ENCODE results near the gene RIT2. TPM values are rescaled to one million over a fixed set of nuclear protein-coding genes. Genes with fewer than 3 reads are reported as not detected.

The RIT2 gene
- total and polyA plus RNA-seq, 10 donors = not detected

DNA sequence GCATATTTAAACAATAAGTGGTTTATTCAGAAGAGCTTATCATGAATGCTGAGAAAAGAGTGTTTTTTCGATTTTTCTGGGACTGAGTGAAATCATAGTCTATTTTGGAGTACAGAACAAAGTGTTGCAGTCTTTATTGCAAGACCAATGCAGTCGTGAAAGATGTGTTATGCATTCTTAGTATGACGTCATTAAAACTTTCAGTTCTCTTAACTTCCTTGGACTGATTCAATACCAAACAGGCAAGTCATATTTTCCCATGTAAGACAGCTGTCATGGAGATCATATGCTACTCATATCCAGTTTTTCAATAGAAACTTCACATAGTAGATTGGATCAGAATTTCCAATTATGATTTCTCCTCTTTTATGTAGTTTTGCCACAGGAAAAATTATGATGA lies 92.6 kb downstream of the RIT2 start:
- 54 to 74% (median 66%) methylated on average over 3 of the region's 3 CpGs for WGBS, 5 donors
- H3K27ac ChIP-seq = no peak overlapping the region
- no peaks in the 10 kb centered on the region for H3K27me3 ChIP-seq (replicated peaks in 1 of 7)
- DNase-seq = no peak
- no peaks in the 10 kb centered on the region for H3K36me3 ChIP-seq
- H3K4me3 ChIP-seq = no peak overlapping the region
- no peaks in the 10 kb centered on the region for H3K9me3 ChIP-seq
- no peak for TF ChIP-seq POLR2A (IDR thresholded peaks at IDR 0.05)
- TF ChIP-seq POLR2AphosphoS5 (IDR thresholded peaks at IDR 0.05) = no peak
- TF ChIP-seq, protein P1, sequence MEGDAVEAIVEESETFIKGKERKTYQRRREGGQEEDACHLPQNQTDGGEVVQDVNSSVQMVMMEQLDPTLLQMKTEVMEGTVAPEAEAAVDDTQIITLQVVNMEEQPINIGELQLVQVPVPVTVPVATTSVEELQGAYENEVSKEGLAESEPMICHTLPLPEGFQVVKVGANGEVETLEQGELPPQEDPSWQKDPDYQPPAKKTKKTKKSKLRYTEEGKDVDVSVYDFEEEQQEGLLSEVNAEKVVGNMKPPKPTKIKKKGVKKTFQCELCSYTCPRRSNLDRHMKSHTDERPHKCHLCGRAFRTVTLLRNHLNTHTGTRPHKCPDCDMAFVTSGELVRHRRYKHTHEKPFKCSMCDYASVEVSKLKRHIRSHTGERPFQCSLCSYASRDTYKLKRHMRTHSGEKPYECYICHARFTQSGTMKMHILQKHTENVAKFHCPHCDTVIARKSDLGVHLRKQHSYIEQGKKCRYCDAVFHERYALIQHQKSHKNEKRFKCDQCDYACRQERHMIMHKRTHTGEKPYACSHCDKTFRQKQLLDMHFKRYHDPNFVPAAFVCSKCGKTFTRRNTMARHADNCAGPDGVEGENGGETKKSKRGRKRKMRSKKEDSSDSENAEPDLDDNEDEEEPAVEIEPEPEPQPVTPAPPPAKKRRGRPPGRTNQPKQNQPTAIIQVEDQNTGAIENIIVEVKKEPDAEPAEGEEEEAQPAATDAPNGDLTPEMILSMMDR (IDR thresholded peaks at IDR 0.05 in 8 of 11, conservative IDR thresholded peaks at IDR 0.05 in 3 of 11) = no peak
- no peaks in the 10 kb centered on the region for H3K4me1 ChIP-seq
- intact Hi-C loops (cut with DNase I; ENCODE audit: low total_unique reads) = no loop called here

DNA sequence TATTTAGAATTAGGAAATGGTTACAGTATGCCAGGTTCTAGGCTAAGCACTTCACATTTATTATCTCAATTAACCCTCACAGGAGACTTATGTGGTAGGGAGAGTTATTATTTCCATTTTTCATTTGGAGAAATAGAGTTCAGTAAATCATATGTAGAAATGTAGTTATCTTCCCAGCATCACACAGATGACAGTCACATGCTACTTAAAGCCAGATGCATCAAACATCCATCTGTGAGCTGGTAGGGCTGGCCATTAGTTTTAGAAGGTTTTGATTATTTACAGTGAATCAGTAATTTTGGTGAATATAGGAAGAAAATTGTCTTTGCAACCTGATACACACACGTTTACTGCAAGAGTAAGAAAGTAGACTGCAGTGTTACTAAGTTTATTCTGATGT lies 97.9 kb downstream of the RIT2 start:
- Histone ChIP-seq H3K9me3 (no peaks in the 10 kb centered on the region), H3K27me3 (replicated peaks in 1 of 7) (no peaks in the 10 kb centered on the region), H3K36me3 (no peaks in the 10 kb centered on the region), H3K4me3 (no peak overlapping the region), H3K27ac (no peak overlapping the region), H3K4me1 (no peaks in the 10 kb centered on the region)
- WGBS, 5 donors = 59 to 82% (median 68%) methylated on average over 1 of the region's 1 CpG
- intact Hi-C loops (cut with DNase I; ENCODE audit: low total_unique reads) = no loop called here
- no peak for TF ChIP-seq POLR2A (IDR thresholded peaks at IDR 0.05)
- TF ChIP-seq, protein P1 (IDR thresholded peaks at IDR 0.05 in 8 of 11, conservative IDR thresholded peaks at IDR 0.05 in 3 of 11) = no peak
- no peak for TF ChIP-seq POLR2AphosphoS5 (IDR thresholded peaks at IDR 0.05)
- no peak for DNase-seq

DNA sequence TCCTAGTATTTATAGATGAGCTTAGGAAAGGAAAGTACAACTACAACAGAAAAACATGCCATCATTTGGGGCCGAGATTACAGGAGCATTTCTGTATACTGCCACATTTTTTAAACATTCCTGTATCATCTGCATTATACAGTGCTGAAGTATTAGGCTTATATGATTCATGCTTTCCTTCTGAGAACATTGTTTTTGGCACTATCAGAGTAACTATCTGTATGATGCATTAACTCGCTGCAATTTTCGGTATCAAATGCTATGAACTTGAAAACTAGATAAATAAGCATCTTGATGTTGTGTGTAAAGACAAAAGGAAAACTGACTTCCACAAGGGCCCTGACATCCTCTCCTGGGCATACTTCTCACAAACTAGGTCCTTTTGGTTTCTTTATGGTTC lies 102.0 kb downstream of the RIT2 start:
- WGBS, 5 donors = 80 to 94% (median 92%) methylated on average over 3 of the region's 3 CpGs
- no peak overlapping the region for H3K4me3 ChIP-seq
- H3K9me3 ChIP-seq = no peaks in the 10 kb centered on the region
- no peaks in the 10 kb centered on the region for H3K27me3 ChIP-seq (replicated peaks in 1 of 7)
- no peak overlapping the region for H3K27ac ChIP-seq
- DNase-seq = no peak
- intact Hi-C loops (cut with DNase I; ENCODE audit: low total_unique reads) = no loop called here
- H3K4me1 ChIP-seq = no peaks in the 10 kb centered on the region
- TF ChIP-seq POLR2AphosphoS5 (IDR thresholded peaks at IDR 0.05) = no peak
- no peak for TF ChIP-seq POLR2A (IDR thresholded peaks at IDR 0.05)
- TF ChIP-seq, protein P1 (IDR thresholded peaks at IDR 0.05 in 8 of 11, conservative IDR thresholded peaks at IDR 0.05 in 3 of 11) = no peak
- H3K36me3 ChIP-seq = no peaks in the 10 kb centered on the region

DNA sequence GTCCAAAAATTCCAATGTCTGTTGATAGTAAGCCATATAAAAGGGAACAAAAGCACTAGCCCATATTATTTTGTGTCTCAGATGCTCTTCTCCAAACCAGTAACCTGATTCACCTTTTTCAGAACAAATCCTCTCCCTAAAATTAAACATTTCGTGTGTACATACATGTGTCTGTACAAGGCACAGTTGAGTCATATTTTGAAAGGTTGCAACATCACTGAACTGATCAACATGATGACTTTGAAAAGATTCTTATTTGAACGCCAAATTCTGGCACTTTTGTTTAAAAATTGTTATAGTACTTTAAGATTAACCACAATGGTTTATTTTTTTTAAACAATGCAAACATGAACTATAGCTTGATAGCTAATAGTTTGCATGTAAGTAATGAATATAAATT lies 102.5 kb downstream of the RIT2 start:
- TF ChIP-seq POLR2A (IDR thresholded peaks at IDR 0.05) (no peak), POLR2AphosphoS5 (IDR thresholded peaks at IDR 0.05) (no peak)
- TF ChIP-seq, protein P1 (IDR thresholded peaks at IDR 0.05 in 8 of 11, conservative IDR thresholded peaks at IDR 0.05 in 3 of 11) = no peak
- H3K4me3 ChIP-seq = no peak overlapping the region
- 51 to 75% (median 65%) methylated on average over 2 of the region's 2 CpGs for WGBS, 5 donors
- intact Hi-C loops (cut with DNase I; ENCODE audit: low total_unique reads) = no loop called here
- no peak overlapping the region for H3K27ac ChIP-seq
- no peaks in the 10 kb centered on the region for H3K4me1 ChIP-seq
- no peaks in the 10 kb centered on the region for H3K27me3 ChIP-seq (replicated peaks in 1 of 7)
- H3K9me3 ChIP-seq = no peaks in the 10 kb centered on the region
- H3K36me3 ChIP-seq = no peaks in the 10 kb centered on the region
- DNase-seq = no peak

Measured in spleen (tissue), 11 donors.